NCI-H82 (cell line): ENCODE data around the gene TREML4.
A peak's percentile ranks its signal among the peaks of the same experiment; 100 is the strongest.

ENCODE experiments used
- DNase-seq: peaks from one replicate; lab custom pipeline; 2025; lab: John Stamatoyannopoulos, UW

TREML4 gene

DNA sequence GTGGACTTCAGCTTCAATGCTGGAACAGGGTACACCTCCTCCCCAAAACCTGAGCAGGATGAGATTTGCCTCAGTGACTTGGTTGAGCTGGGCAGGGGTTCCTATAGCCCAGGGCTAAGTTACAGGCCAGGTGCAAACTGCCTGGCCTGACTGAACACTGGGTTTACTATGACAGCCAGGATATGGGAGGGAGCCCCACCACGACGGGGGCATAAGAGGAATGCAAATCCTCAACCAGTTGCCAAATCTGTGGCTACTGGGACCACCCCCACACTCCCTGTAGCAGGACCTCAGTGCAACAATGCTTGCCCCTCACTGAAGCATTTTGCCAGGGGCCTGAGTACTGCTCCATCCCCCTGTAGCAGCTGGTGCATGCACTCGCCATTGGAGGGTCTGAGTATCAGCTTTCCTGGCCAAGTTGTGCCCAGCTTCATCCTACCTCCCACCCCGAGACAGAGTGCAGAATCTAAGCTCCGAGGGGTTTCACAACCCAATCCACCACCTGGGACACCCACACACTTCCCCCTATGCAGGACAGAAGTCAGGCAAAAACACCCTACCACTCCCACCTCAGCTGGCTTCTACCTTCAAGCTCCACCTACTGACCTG is 27.6 kb downstream of the TREML4 start:
- DNase-seq, result no peak

DNA sequence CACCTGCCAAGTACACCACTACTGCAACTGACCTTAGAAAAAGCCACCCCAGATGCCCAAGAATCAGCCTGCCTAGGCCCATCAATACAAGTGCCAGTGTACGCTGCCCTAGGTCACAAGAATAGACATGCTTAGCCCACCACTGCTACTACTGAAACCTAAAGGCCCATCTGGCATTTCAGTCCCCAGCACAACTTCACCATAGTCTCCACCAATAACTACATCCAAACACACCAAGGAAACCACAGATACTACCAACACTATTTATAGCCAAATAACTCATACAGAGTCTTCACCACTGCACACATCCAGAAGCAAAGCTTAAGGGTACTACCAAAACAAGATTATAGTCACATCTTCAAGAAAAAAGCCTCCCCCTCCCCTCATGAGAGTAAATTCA is 28.2 kb downstream of the TREML4 start:
- DNase-seq, result no peak

DNA sequence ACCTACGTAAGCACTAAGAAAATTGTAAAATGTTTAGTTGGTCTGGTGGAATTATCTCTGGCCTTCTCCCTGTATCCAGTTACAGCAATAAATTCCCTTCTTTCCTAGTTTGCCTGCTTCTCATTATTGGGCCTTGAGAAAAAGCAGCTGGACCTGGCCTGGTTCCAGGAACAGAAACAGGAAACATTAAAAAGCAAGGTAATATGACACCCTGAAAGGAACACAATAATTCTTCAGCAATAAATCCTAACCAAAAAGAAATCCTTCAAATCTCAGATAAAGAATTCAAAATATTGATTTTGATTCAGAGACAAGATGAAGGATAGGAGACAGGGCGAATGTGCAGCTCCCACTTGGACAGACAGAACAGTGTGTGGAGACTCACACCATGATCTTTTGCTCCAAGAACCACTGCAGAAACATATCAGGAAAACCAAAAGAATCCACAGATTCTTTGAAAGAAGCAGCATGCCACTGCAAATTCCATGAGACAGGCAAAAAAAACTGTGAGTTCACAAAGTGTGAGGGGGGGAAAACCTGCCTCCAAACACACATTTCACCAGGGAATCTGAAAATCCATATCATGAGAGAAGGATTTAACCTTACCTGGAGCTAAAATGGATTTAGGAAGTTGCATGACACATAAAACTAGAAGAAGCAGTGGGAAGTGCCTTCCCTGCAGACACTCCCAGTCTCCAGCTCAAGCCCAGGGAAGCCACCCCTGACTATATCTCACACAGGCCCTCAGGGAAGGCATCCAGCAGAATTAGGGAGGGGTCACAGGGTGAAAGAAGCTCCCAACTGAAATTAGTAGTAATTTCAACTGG is 29.4 kb downstream of the TREML4 start:
- no peak for DNase-seq

DNA sequence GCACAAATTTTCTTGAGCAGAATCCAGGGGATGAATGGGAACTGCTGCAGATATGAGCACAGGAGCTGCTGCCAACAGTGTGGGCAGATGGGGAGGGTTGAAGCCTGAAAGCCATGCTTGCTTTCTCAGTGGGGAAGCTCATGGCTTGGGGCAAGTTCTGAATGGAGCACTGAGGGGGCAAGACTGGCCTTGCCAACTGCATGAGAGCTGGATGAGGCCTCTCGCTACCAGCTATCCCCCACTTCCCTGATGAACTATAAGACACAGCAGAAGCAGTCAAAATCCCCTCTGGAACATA is 30.0 kb downstream of the TREML4 start:
- no peak for DNase-seq

DNA sequence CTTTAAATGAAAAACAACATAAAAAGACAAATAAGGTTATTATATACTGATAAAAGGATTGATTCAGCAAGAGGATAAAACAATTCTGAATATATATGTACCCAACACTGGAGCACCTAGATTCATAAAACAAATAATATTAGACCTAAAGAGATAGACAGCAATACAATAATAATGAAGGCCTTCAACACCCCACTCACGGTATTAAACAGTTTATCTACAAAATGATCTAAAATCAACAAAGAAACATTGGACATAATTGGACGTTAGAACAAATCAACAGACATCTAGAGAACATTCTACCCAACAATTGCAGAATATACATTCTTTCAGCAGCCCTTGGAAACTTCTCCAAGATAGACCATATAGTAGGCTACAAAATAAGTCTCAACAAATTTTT is 34.3 kb downstream of the TREML4 start:
- no peak for DNase-seq

DNA sequence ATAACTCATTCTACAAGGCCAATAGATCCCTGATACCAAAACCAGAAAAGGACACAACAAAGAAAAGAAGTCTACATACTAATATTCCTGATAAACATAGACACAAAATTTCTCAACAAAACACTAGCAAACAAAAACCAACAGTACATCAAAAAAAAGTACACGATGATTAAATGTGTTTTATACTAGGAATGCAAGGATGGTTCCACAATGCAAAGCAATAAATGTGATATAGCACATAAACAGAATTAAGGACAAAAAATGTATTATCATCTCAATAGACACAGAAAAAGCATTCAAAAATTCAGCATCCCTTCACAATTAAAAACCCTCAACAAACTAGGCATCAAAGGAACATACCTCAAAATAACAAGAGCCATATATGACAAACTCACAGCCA is 35.1 kb downstream of the TREML4 start:
- DNase-seq, result no peak

DNA sequence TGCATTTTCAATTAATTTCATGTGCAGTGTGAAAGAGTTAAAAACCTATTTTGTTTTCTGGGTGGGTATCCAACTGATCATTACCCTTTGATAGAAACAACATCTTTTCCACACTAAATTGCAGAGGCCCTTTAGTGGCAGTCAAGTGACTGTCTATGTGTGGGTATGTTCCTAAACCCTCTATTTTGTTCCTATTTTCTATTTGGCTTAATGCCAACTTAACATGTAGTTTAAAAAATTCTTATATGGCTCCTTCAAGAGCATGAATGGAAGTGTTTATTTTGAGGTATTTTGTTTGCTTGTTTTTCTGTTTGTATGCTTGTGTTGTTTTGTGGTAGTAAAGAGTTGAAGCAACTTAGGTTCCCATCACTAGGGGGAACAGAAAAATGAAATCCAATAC is 38.4 kb downstream of the TREML4 start:
- DNase-seq, result no peak

DNA sequence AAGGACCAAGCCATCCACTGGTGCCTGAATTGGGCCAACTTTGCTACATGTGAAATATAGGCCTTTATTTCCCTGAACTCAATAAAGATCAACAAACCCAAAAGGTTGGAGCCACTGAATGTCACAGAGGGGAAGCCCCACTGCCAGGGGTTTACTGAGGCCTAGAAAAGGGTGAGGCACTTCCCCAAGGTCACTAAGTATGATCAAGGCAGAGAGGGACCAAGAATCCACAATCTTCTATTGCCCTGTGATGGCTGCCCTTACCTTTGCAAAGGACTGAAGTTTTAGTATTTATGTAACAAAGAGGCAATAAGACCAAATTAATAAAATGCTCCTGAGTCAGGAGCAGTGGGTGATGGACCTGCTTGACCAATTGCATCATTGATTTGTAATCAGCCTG is 40.3 kb downstream of the TREML4 start:
- DNase-seq, result no peak

DNA sequence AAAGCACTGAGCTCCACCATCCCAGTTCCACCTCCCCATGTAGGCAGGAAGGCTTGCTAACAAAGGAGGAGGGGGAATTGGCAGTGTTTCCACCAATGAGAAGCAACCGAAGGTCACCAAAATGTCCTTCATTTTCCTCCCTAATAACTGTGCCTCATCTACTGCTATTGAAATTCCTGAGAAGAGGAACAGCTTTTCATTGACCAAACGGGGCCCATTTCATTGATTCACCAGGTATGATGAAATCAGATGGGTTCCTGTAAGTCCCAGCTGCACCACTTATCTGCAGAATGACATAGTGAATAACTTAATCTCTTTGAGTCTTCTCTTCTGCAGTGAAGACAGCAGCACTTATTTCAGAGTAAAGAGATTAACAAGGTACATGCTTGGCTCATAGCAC is 41.0 kb downstream of the TREML4 start:
- no peak for DNase-seq

DNA sequence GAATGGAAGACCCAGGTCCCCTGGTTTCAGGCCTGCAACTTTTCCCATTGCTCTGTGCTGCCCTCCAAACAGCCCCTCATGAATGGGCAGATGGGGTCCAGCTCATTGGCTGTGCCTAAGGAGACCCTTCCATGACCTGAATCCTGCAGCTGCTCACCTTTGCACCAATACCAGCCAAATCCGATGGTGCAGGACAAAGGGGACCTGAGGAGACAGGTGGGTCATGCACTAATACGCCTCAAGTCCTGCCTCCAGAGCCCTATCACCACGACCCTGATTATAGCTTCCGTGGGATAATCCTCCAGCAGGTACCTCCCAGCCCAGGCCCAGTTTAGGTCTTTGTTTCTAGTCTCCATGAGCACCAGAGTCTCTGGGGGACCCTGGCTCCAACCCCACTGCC is 41.6 kb downstream of the TREML4 start:
- DNase-seq, result no peak

DNA sequence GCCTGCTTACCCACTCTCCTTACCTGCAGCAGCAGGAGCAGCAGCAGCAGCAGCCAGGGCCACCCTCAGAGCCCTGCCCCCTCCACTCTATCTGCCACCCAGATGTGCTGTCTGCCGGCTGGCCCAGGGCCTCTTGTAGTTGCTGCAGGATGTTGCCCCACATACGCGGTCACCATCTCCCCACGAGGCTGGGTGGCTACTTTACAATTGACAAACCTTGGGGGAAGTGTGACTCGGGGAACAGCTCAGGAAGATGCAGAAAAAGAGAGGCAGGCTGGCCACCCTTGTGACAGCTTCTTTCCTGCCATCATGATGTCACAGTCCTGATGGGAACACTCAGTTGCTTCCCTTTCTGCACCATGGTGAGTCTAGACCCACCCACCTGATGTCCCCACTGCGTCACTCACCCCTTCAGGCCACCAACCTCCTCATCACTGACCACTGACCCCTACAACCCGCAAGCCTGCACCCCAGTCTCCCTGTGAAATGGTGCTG is 43.8 kb downstream of the TREML4 start:
- DNase-seq, result no peak

DNA sequence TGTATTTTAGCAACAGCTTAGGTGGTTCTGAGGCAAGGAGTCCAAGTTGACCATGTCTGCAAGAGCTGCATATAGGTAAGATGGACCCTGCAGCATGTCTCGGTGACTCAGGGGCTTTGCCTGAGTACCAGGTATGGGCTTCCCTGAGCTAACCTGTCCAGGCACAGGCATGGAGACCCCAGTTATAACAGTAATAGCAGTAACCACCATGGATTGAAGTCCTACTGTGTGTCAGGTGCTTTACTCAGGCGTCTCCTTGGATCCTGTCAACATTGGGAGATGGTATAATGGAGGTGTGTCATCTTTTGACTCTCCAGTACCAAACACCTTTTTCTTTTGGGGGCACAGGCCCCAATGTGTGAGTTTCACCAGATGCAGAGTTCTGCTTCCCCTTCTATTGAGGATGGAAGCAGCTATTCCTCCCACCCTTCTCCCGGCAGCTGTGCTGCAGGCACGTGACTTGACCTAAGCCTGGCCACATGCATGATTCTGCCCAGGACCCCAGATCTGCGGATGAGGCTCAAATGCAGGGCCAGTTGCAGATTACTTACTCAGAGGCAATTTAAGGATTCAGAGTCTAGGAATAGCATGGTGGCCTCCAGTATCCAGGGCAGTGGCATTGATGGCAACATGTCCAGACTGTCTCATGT is 44.6 kb downstream of the TREML4 start:
- DNase-seq, result no peak

DNA sequence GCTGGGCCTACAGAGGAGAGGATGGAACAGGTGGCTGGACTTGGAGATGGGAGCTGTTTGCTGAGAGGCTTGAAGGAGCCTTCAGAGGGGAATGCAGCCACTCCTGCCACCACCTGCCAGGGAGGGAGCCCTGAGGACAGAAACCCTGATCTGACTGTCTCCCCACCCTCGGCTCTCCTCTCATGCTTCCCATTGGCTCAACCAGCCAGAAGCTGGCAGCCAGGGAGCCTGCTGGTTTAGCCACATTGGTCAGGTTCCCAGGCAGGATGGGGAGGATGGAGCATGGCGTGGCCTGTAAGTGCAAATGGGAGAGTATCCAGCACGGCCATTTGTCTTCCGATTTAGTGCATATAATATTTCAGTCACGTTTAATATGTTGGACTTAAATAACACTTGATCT is 45.6 kb downstream of the TREML4 start:
- no peak for DNase-seq

DNA sequence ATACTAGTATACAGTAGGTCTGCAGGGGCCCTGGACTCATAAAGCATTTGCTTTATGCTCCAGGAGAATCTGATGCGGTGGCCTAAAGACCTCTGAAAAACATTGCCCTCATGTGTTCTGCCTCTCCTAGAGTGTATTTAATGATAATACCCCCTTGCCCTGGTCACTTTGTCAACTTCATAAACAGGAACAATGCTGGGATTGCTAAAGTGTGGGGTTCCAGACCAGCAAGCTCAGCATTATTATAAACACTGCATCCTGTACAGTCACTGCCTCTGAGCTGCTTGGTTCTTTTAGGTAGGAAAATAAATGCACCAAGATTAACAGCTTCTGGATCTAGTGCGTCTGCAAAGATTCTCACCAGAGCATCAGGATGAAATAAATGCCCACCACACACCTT is 46.1 kb downstream of the TREML4 start:
- no peak for DNase-seq

DNA sequence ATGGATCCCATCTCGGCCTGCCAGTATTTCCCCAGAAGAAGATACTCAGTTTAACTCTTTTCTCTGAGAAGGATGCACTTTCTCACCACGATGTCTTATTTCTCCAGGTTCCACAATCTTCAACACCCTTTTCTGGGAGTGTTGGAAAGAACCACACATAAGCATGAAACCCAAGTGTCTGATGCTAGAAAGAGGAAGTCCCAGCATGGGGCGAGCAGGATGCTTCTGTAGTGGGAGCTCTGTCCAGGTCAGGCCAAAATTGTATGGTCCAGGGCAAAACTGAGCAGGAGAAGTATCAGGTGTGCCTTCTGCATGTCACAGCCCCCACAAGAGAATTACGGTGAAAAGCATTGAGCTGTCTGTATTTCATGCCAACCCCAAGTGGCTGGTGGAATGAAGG is 47.3 kb downstream of the TREML4 start:
- no peak for DNase-seq

DNA sequence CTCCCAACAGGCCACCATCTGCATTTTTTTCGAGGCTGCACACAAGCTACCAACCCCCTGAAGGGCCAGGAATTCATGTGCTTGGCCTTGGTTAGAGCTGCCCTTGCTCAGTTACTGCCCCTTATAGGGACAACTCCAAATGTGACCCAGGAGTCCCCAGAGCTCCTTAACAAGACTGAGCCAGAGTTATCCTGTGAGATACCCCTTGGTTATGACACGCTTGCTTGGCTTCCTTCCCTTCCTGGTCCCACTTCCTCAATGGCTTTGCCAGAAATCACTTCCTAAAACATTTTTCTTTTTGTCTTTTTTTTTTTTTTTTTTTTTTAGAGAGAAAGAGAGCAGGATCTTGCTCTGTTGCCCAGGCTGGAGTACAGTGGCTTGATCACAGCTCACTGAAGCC is 49.5 kb downstream of the TREML4 start:
- DNase-seq, result no peak

DNA sequence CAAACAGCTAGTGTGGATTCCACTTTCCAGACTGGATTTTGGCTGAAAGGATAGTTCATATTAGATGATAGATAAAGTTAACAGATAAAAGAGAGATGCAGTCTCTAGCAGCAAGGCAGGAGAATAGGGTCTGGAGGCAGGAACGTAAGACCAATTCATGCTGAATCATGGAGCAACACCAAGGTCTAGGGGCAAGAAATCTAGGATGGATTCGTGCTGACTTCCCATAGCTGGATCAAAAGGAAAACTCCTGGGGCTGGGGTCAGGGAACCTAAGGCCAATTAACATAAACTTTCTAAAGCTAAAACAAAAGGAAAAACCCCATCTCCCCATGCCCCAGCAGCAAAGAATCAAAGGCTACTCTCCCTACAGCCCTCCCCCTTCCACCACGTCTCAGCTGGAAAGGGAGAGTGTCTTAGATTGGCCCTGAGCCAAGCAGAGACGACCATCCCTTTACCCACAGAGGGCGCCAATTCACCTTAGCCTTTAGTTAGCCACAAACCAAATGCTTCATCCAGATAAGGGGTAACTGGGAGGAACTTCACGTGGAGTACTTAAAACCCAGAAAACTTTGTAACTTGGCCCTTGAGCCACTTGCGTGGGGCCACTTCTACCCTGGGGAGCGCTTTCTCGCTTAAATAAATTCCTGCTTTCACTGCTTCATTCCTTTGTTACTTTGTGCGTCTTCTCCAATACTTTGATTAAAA is 50.7 kb downstream of the TREML4 start:
- peak; percentile 91 for DNase-seq

DNA sequence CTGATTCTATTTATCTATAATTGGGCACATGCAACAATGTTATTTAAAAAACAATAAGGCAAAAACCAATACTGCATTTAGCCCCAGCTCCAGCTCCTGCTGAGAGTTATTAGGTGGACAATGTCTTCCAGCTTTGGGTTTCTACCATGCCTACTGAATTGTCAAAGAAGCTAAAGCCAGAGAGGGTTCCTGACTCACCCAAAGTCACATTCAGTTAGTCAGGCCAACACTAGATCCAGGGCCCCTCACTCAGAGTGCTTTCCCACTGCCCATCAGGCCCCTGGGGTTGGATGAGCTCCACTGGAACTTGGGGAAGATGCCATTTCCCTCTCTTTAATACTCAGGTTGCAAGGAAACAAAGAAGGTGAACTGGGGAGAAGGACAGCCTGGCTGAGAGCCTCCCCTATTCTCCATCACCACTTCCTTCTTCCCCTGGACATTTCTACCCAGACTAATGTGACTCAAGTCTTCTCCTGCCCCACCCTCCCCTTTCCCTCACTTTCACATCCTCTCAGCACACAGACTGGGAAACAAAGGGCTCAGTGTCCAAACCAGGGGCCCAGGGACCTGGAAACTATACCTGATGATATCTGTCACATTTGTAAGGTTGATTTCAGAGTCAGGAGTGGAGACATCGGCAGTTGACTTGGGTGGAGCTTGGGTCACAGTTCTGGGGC is 52.4 kb downstream of the TREML4 start:
- DNase-seq, result no peak

DNA sequence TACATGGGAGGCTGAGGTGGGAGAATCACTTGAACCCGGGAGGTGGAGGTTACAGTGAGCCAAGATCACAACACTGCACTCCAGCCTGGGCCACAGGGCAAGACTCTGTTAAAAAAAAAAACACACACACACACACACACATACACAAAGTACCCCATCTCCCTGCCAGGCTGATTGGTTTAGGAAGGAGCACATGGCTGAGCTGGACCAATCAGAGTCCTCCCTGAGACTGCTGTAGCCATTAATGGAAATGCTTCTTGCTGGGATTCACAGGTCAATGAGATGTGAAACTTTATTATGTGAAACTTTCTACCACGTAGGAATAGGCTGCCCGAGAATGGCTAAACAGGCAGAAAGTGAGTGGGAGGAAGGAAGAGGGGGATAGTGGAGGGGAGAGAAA is 55.5 kb downstream of the TREML4 start:
- no peak for DNase-seq

DNA sequence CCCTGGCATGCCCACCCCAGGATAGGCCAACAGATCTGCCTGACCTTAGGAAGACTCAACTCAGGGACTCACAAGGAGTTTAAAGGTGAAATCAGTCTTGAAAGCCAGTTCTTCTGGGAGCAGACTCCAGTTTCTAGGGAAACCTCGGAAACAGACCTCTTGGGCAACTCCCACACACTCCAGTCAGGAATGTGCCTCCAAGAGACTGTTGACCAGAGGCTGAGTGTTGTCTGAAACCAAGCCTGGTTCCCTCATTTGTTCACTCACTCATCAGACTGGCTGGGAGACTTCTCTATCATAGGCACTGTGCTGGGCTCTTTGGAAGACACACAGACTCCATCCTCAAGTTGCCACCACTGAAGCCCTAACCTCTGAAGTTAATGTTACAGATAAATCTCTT is 56.6 kb downstream of the TREML4 start:
- no peak for DNase-seq

DNA sequence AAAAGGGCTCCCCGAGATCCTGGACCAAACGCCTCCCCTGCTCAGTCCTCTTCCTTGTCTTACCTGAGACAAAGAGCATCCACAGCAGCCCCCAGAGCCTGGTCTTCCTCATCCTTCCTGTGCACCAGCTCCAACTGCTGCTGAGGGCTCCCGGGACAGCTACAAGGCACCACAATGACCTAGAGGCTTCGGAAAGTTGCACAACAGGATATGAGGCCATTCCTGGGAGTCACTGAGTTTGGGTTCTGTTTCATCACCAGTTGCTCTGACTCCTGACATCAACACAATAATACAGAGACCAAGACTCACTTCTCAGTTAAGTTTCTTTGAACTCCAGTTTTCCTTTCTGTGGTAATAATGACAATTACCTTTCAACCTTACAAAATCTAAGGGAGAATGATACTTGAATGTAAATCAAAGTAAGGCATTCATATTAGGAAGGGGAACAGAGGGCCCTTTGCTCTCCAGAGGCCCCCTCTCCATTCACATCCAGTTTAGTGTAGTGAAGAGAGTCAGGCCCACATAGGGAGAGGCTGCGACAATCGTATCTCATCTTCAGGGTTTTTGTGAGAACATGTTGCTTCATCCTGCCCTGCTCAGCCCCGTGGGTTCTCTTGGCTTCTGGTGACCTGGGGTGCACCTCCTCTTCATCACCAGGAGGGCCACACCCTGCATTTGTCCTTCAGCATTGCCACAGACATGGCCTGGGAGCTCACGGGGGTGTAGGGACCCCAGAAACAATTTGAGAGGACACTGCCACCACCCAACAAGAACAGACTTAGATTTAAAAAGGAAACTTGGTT is 58.6 kb downstream of the TREML4 start, which contains the start of gene TREM1:
Gene TREM1, minus strand, starts transcription at position 139 of the 803 bp plus-strand sequence. Its CDS starts 27 bp downstream, at position 112.
- DNase-seq, result no peak
